Parathyroid adenoma (tissue), 2 donors: Measurements from ENCODE around the gene POP4.

Experiments used
- H2AFZ ChIP-seq: fragments of 300-600 bp; sonication (generic); one replicate; pipeline ENCODE4 v1.7.0; 2017; ENCODE audit warnings: antibody characterized with exemption, mild to moderate bottlenecking
- H3K27ac ChIP-seq: fragments of 300-600 bp; sonication (generic); one replicate; pipeline ENCODE4 v1.7.0; 2017
- H3K27me3 ChIP-seq: fragments of 300-600 bp; sonication (generic); one replicate; pipeline ENCODE4 v1.7.0; 2017; ENCODE audit warnings: low read length; ENCODE audit not compliant: control insufficient read depth, insufficient read depth
- H3K36me3 ChIP-seq: fragments of 300-600 bp; sonication (generic); one replicate; pipeline ENCODE4 v1.7.0; 2017; ENCODE audit warnings: low read length; ENCODE audit not compliant: control insufficient read depth, insufficient read depth
- H3K4me1 ChIP-seq: fragments of 300-600 bp; sonication (generic); one replicate; pipeline ENCODE4 v1.7.0; 2017; ENCODE audit warnings: control low read depth
- H3K4me2 ChIP-seq: fragments of 300-600 bp; sonication (generic); one replicate; pipeline ENCODE4 v1.7.0; 2017; ENCODE audit warnings: low read length
- H3K4me3 ChIP-seq: fragments of 300-600 bp; sonication (generic); one replicate; pipeline ENCODE4 v1.7.0; 2017; ENCODE audit warnings: low read depth, low read length
- H3K79me2 ChIP-seq: fragments of 300-600 bp; sonication (generic); one replicate; pipeline ENCODE4 v1.7.0; 2017; ENCODE audit warnings: control low read depth
- H3K9ac ChIP-seq: fragments of 300-600 bp; sonication (generic); one replicate; pipeline ENCODE4 v1.7.0; 2017; ENCODE audit warnings: mild to moderate bottlenecking
- H3K9me3 ChIP-seq: fragments of 300-600 bp; sonication (generic); one replicate; pipeline ENCODE4 v1.7.0; 2017; ENCODE audit warnings: low read length; ENCODE audit not compliant: control insufficient read depth
- CTCF ChIP-seq: fragments of 300-600 bp; sonication (generic); IDR thresholded peaks from one replicate; pipeline ENCODE4 v1.7.0; 2017; ENCODE audit warnings: antibody characterized with exemption, mild to moderate bottlenecking
- donor health status: primary hyperparathyroidism.

Gene POP4

DNA sequence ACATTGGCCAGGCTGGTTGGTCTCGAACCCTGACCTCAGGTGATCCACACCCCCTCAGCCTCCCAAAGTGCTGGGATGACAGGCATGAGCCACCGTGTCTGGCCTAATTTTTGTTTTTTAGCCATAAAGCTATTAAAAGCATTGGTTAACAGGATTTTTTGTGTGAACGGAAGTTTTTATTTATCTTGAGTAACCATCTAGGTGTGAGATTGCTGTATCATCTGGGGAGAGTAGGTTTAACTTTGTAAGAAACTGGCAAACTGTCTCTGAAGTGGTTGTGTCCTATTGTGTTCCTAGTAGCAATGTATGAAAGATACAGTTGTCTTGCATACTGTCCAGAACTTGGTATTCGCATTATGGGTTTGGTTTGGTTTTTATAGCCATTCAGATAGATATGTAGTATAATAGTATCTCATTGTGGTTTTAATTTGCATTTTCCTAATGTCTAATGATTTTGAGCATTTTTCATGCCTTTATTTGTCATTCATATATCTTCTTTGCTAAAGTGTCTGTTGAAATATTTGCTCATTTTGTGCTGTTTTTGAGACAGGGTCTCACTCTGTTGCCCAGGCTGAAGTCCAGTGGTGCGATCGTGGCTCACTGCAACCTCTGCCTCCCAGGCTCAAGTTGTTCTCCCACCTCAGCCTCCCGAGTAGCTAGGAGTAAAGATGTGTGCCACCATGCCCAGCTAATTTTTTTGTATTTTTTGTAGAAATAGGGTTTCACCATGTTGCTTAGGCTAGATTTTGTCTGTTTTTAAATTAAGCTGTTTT is 45.7 kb downstream of the POP4 start:
- Histone ChIP-seq H3K27ac (no peak overlapping the region), H2AFZ (no peak overlapping the region), H3K36me3 (no peaks in the 10 kb centered on the region), H3K9ac (no peak overlapping the region), H3K4me3 (no peak overlapping the region), H3K9me3 (no peaks in the 10 kb centered on the region), H3K27me3 (no peaks in the 10 kb centered on the region), H3K4me2 (no peak overlapping the region), H3K4me1 (no peaks in the 10 kb centered on the region), H3K79me2 (no peaks in the 10 kb centered on the region)
- no peak for TF ChIP-seq CTCF

- Histone ChIP-seq H3K36me3 (no peaks in the 10 kb centered on the region), H3K9me3 (no peaks in the 10 kb centered on the region), H3K27me3 (no peaks in the 10 kb centered on the region), H3K4me1 (no peaks in the 10 kb centered on the region), H3K79me2 (no peaks in the 10 kb centered on the region), H3K4me3 (no peak overlapping the region), H3K27ac (no peak overlapping the region), H3K4me2 (no peak overlapping the region), H2AFZ (no peak overlapping the region), H3K9ac (no peak overlapping the region)
- no peak for TF ChIP-seq CTCF
Measured at GRCh38 chr19:29653398-29653797, 47.3 kb downstream of the POP4 start.

DNA sequence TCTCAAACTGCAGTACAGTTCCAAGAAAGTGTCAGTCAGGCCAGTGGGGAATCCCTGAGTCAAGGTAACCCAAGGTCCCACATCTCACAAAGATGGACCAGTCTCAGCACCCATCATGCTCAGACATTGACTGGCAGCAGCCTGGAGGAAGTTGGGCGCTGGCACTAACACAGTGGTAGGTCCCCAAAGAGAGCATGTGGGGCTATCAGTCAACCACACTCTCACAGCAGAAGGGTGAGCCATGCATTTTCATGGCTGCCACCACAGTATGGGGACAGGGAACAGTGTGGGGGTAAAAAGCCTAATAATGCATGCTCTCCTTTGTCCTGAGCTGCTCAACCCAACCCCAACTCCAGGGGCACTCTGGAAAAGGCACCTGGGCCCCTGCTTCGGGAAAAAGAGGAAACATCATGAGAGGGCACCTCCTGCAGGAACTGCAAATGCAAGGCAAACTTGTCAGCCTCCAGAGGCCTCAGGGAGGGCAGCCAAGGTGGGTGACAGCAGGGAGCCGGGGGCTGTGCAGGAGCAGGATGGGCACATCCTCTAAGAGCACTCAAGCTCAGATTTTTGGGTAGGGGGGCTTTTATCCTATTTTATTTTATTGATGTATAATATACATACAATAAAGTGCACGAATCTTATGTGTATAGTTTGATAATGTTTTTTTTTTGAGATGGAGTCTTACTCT is 49.7 kb downstream of the POP4 start:
- Histone ChIP-seq H3K27me3 (no peaks in the 10 kb centered on the region), H3K9ac (no peak overlapping the region), H2AFZ (no peak overlapping the region), H3K36me3 (no peaks in the 10 kb centered on the region), H3K4me2 (no peak overlapping the region), H3K4me3 (no peak overlapping the region), H3K27ac (no peak overlapping the region), H3K9me3 (no peaks in the 10 kb centered on the region), H3K4me1 (no peaks in the 10 kb centered on the region), H3K79me2 (no peaks in the 10 kb centered on the region)
- no peak for TF ChIP-seq CTCF

- H3K4me1 ChIP-seq: no peaks in the 10 kb centered on the region
- TF ChIP-seq CTCF: no peak
- no peak overlapping the region for H3K4me2 ChIP-seq
- no peak overlapping the region for H3K4me3 ChIP-seq
- H3K27me3 ChIP-seq: no peaks in the 10 kb centered on the region
- H3K9me3 ChIP-seq: no peaks in the 10 kb centered on the region
- H3K36me3 ChIP-seq: no peaks in the 10 kb centered on the region
- no peaks in the 10 kb centered on the region for H3K79me2 ChIP-seq
- H2AFZ ChIP-seq: no peak overlapping the region
- H3K9ac ChIP-seq: no peak overlapping the region
- no peak overlapping the region for H3K27ac ChIP-seq
Measured at GRCh38 chr19:29658221-29658991, 52.3 kb downstream of the POP4 start.
